ENCODE data around the gene OR2L8.

DNA sequence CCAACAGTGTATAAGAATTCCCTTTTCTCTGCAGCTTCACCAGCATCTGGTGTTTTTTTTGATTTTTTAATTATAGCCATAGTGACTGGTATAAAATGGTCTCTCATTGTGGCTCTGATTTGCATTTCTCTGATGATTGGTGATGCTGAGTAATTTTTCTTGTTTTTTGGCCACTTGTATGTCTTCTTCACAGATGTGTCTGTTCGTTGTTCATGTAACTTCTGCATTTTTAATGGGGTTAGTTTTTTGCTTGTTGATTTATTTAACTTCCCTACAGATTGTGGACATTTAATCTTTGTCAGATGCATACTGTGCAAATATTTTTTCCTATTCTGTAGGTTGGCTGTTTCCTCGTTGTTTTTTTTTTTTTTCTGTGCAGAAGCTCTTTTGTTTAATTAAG is 44.3 kb downstream of the OR2L8 start:
- TF ChIP-seq, protein P1, sequence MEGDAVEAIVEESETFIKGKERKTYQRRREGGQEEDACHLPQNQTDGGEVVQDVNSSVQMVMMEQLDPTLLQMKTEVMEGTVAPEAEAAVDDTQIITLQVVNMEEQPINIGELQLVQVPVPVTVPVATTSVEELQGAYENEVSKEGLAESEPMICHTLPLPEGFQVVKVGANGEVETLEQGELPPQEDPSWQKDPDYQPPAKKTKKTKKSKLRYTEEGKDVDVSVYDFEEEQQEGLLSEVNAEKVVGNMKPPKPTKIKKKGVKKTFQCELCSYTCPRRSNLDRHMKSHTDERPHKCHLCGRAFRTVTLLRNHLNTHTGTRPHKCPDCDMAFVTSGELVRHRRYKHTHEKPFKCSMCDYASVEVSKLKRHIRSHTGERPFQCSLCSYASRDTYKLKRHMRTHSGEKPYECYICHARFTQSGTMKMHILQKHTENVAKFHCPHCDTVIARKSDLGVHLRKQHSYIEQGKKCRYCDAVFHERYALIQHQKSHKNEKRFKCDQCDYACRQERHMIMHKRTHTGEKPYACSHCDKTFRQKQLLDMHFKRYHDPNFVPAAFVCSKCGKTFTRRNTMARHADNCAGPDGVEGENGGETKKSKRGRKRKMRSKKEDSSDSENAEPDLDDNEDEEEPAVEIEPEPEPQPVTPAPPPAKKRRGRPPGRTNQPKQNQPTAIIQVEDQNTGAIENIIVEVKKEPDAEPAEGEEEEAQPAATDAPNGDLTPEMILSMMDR (IDR thresholded peaks at IDR 0.05), result no peak
- no peak for TF ChIP-seq POLR2A (IDR thresholded peaks at IDR 0.05)

Measured in gastroesophageal sphincter (tissue), 3 donors.